WTC11 (cell line): ENCODE results near the gene TACR1. TPM values are rescaled to one million over a fixed set of nuclear protein-coding genes. Genes with fewer than 3 reads are reported as not detected.
A peak's percentile ranks its signal among the peaks of the same experiment; 100 is the strongest.

ENCODE experiments used
- ATAC-seq: fragments of 200-7000 bp; cut with Tn5 transposase; 2 replicates; pipeline ENCODE4 v1.10.0; 2021; ENCODE audit warnings: mild to moderate bottlenecking, moderate library complexity
- CTCF ChIA-PET: fragments of 300-600 bp; sonication (Branson Sonifier 250); formaldehyde crosslinking; loops from one replicate; lab custom pipeline; 2021; ENCODE audit warnings: antibody characterized with exemption; lab: Charles Lee
- POLR2A ChIA-PET: fragments of 350-600 bp; sonication (Branson Sonifier 250); formaldehyde crosslinking; loops from one replicate; lab custom pipeline; 2021; ENCODE audit warnings: antibody characterized with exemption; lab: Charles Lee
- DNase-seq: peaks from one replicate; pipeline ENCODE4 v3.0.0; 2021; ENCODE audit warnings: low spot score
- H3K27ac Mint-ChIP-seq: 2 replicates; pipeline ENCODE4 v1.8.0; 2021; ENCODE audit warnings: mixed read lengths
- H3K27me3 Mint-ChIP-seq: 2 replicates; pipeline ENCODE4 v1.8.0; 2021; ENCODE audit warnings: low read depth, mild to moderate bottlenecking, moderate library complexity, mixed read lengths
- H3K36me3 Mint-ChIP-seq: 2 replicates; pipeline ENCODE4 v1.8.0; 2021; ENCODE audit warnings: mixed read lengths
- H3K4me1 Mint-ChIP-seq: 2 replicates; pipeline ENCODE4 v1.8.0; 2022; ENCODE audit warnings: mixed read lengths
- H3K4me3 Mint-ChIP-seq: 2 replicates; pipeline ENCODE4 v1.8.0; 2021; ENCODE audit warnings: mild to moderate bottlenecking, moderate library complexity, mixed read lengths
- H3K9me3 Mint-ChIP-seq: 2 replicates; pipeline ENCODE4 v1.8.0; 2021; ENCODE audit warnings: mixed read lengths
- ATF2 ChIP-seq: sonication (generic); formaldehyde crosslinking; IDR thresholded peaks from 2 replicates; pipeline ENCODE4 v1.8.1; 2022; ENCODE audit warnings: low read depth, missing genetic modification reagents, borderline replicate concordance
- CREM ChIP-seq: sonication (generic); formaldehyde crosslinking; IDR thresholded peaks from 2 replicates; pipeline ENCODE4 v1.8.1; 2022; ENCODE audit warnings: mild to moderate bottlenecking, missing genetic modification reagents, moderate library complexity
- E2F4 ChIP-seq: sonication (generic); formaldehyde crosslinking; IDR thresholded peaks from 2 replicates; pipeline ENCODE4 v1.8.1; 2022; ENCODE audit warnings: low read depth, mild to moderate bottlenecking, moderate library complexity, missing genetic modification reagents, borderline replicate concordance
- E2F5 ChIP-seq: sonication (generic); formaldehyde crosslinking; IDR thresholded peaks from 2 replicates; pipeline ENCODE4 v1.8.1; 2022; ENCODE audit warnings: mild to moderate bottlenecking, moderate library complexity, missing genetic modification reagents
- ERG ChIP-seq: fragments of 250-450 bp; sonication (Bioruptor Pico); IDR thresholded peaks from 2 replicates; pipeline ENCODE4 v1.8.0; 2021; ENCODE audit warnings: mild to moderate bottlenecking
- GABPB1 ChIP-seq: sonication (generic); formaldehyde crosslinking; IDR thresholded peaks from 2 replicates; pipeline ENCODE4 v1.8.1; 2023; ENCODE audit warnings: mild to moderate bottlenecking, missing genetic modification reagents
- GTF2I ChIP-seq: fragments of 250-450 bp; sonication (Bioruptor Pico); conservative IDR thresholded peaks from 2 replicates; pipeline ENCODE4 v1.4.0; 2021; ENCODE audit warnings: mild to moderate bottlenecking
- HMGXB4 ChIP-seq: sonication (generic); formaldehyde crosslinking; IDR thresholded peaks from 2 replicates; pipeline ENCODE4 v1.8.1; 2023; ENCODE audit warnings: mild to moderate bottlenecking, moderate library complexity, missing genetic modification reagents
- OVOL2 ChIP-seq: fragments of 250-450 bp; sonication (Bioruptor Pico); IDR thresholded peaks from 2 replicates; pipeline ENCODE4 v1.9.0; 2021; ENCODE audit warnings: mild to moderate bottlenecking, borderline replicate concordance
- PREB ChIP-seq: sonication (generic); formaldehyde crosslinking; IDR thresholded peaks from 2 replicates; pipeline ENCODE4 v1.8.1; 2022; ENCODE audit warnings: mild to moderate bottlenecking, missing genetic modification reagents, moderate library complexity, borderline replicate concordance
- PRRX2 ChIP-seq: fragments of 250-450 bp; sonication (Bioruptor Pico); IDR thresholded peaks from 2 replicates; pipeline ENCODE4 v1.8.0; 2021; ENCODE audit warnings: mild to moderate bottlenecking
- SOX15 ChIP-seq: fragments of 250-450 bp; sonication (Bioruptor Pico); IDR thresholded peaks from 2 replicates; pipeline ENCODE4 v1.9.0; 2021; ENCODE audit warnings: mild to moderate bottlenecking
- STAT6 ChIP-seq: sonication (generic); formaldehyde crosslinking; conservative IDR thresholded peaks from 2 replicates; pipeline ENCODE4 v1.8.1; 2023; ENCODE audit warnings: mild to moderate bottlenecking, low read depth, missing genetic modification reagents, moderate library complexity
- ZBTB21 ChIP-seq: sonication (generic); formaldehyde crosslinking; IDR thresholded peaks from 2 replicates; pipeline ENCODE4 v1.8.1; 2023; ENCODE audit warnings: mild to moderate bottlenecking, missing genetic modification reagents, borderline replicate concordance
- ZNF317 ChIP-seq: sonication (generic); formaldehyde crosslinking; IDR thresholded peaks from 2 replicates; pipeline ENCODE4 v1.8.1; 2023; ENCODE audit warnings: low read depth, mild to moderate bottlenecking, moderate library complexity, missing genetic modification reagents, borderline replicate concordance
- ZNF396 ChIP-seq: fragments of 250-450 bp; sonication (Bioruptor Pico); IDR thresholded peaks from 2 replicates; pipeline ENCODE4 v1.8.0; 2021; ENCODE audit warnings: mild to moderate bottlenecking, moderate library complexity, borderline replicate concordance
- ZNF423 ChIP-seq: fragments of 250-450 bp; sonication (Bioruptor Pico); IDR thresholded peaks from 2 replicates; pipeline ENCODE4 v2.1.2; 2022; ENCODE audit warnings: mild to moderate bottlenecking, moderate library complexity
- ZNF532 ChIP-seq: fragments of 250-450 bp; sonication (Bioruptor Pico); IDR thresholded peaks from 2 replicates; pipeline ENCODE4 v1.9.0; 2021; ENCODE audit warnings: mild to moderate bottlenecking, borderline replicate concordance
- total RNA-seq: library from RNA; stranded (reverse); gene quantifications from 3 replicates; pipeline ENCODE4 v1.2.3, GENCODE V29; 2021

Gene TACR1
- total RNA-seq, 1 experiment from 2014 or later = 0.13 TPM

GRCh38 chr2:75162897-75163296, 36.4 kb downstream of the TACR1 start:
- Mint-ChIP-seq H3K4me1 (0 out of 2 replicates have a peak, but pooled peaks cover 4% of the 10 kb centered on the region), H3K36me3 (no peaks in the 10 kb centered on the region), H3K4me3 (no peak overlapping the region), H3K9me3 (no peaks in the 10 kb centered on the region), H3K27me3 (no peaks in the 10 kb centered on the region), H3K27ac (no peak overlapping the region)
- TF ChIP-seq STAT6 (CRISPR knock-in tag) (no peak), ZNF317 (CRISPR knock-in tag) (peak; percentile 68; the same call in 1 of the 2 replicates)
- ChIA-PET POLR2A (no interaction called here), CTCF (no interaction called here)
- ATAC-seq = no peak
- no peak for DNase-seq

- ATAC-seq (no peak), DNase-seq (no peak)
- H3K27ac Mint-ChIP-seq = no peak overlapping the region
- H3K4me1 Mint-ChIP-seq = peaks cover 6% of the 10 kb centered on the region; the same call in 1 of the 2 replicates
- H3K27me3 Mint-ChIP-seq = no peaks in the 10 kb centered on the region
- CTCF ChIA-PET = no interaction called here
- H3K9me3 Mint-ChIP-seq = no peaks in the 10 kb centered on the region
- no peak overlapping the region for H3K4me3 Mint-ChIP-seq
- H3K36me3 Mint-ChIP-seq = no peaks in the 10 kb centered on the region
- POLR2A ChIA-PET = no interaction called here
- TF ChIP-seq PREB (CRISPR knock-in tag) (no peak), ZNF423 (CRISPR knock-in tag) (no peak), E2F5 (CRISPR knock-in tag) (no peak), E2F4 (CRISPR knock-in tag) (no peak), CREM (CRISPR knock-in tag) (no peak), ZNF396 (CRISPR knock-in tag) (no peak), ERG (CRISPR knock-in tag) (no peak), ZNF532 (CRISPR knock-in tag) (no peak), ATF2 (CRISPR knock-in tag) (no peak), OVOL2 (no peak), PRRX2 (CRISPR knock-in tag) (no peak), GTF2I (CRISPR knock-in tag) (no peak), SOX15 (CRISPR knock-in tag) (no peak), HMGXB4 (CRISPR knock-in tag) (no peak), GABPB1 (CRISPR knock-in tag) (no peak), ZBTB21 (CRISPR knock-in tag) (no peak)
Observed at GRCh38 chr2:75162259-75162658, 37.1 kb downstream of the TACR1 start.
